B cell (primary cell): ENCODE measurements around the gene NTM.

ENCODE experiments used
- CTCF ChIP-seq: fragments of 200-600 bp; IDR thresholded peaks from one replicate; pipeline ENCODE4 v1.8.0; 2022; ENCODE audit warnings: antibody characterized with exemption, mild to moderate bottlenecking
- EZH2 ChIP-seq: IDR thresholded peaks from 2 replicates; pipeline ENCODE4 v1.6.1; 2012; ENCODE audit warnings: borderline replicate concordance, low read depth, mild to moderate bottlenecking, moderate library complexity, low read length; ENCODE audit not compliant: insufficient read depth, poor library complexity, severe bottlenecking

DNA sequence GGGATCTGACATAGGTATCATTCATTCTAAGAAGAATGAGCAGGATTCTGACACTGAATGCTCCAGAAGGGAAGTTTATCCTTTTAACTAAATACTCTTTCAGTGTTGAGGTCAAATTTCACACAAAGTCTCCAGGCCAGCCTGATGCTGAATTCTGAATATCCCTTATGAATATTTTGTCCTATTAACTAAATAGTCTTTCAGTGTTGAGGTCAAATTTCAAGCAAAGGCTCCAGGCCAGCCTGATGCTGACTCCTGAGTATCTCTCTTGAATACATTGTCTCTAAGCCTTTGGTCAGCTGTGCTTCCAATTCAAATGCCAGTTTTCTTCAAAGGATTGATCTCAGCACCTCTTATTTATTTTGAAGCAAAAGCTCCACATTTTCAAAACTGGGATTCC is 676.8 kb downstream of the NTM start:
- TF ChIP-seq CTCF (no peak), EZH2 (no peak)
